HCT116 (cell line): Measurements from ENCODE around the gene PPWD1.

Source experiments
- CBX3 ChIP-seq: IDR thresholded peaks from 2 replicates; pipeline ENCODE4 v1.6.1; 2012; ENCODE audit warnings: low read depth
- EZH2 ChIP-seq: fragments of 200-600 bp; sonication (generic); IDR thresholded peaks from 2 replicates; pipeline ENCODE4 v1.6.1; 2017; ENCODE audit warnings: antibody characterized with exemption, mixed run types
- EZH2phosphoT487 ChIP-seq: fragments of 200-600 bp; IDR thresholded peaks from 2 replicates; pipeline ENCODE4 v1.6.1; 2018; ENCODE audit warnings: antibody characterized with exemption, borderline replicate concordance
- JUND ChIP-seq: IDR thresholded peaks from 2 replicates; pipeline ENCODE4 v1.6.1; 2012
- POLR2A ChIP-seq: IDR thresholded peaks from 2 replicates; pipeline ENCODE4 v1.7.0; 2011; ENCODE audit warnings: borderline replicate concordance; ENCODE audit not compliant: insufficient read depth, insufficient read length; ENCODE audit errors: extremely low read depth
- POLR2AphosphoS5 ChIP-seq: IDR thresholded peaks from 2 replicates; pipeline ENCODE4 v1.6.1; 2011; ENCODE audit warnings: mild to moderate bottlenecking, low read depth, low read length, moderate library complexity
- SIN3A ChIP-seq: IDR thresholded peaks from 2 replicates; pipeline ENCODE4 v1.6.1; 2012; ENCODE audit warnings: low read depth
- SP1 ChIP-seq: IDR thresholded peaks from 2 replicates; pipeline ENCODE4 v1.6.1; 2012; ENCODE audit warnings: low read depth
- TF ChIP-seq, protein P1 (sequence below), 3 experiments: fragments of 200-600 bp in 1 of 3; sonication (generic) in 1 of 3; IDR thresholded peaks in 2 of 3; conservative IDR thresholded peaks in 1 of 3; 2 replicates each; pipeline ENCODE4 v1.5.1; 2012 to 2017; ENCODE audit warnings: low read depth in 2 of 3, low read length in 2 of 3, antibody characterized with exemption in 1 of 3, borderline replicate concordance in 1 of 3, control low read depth in 1 of 3, mild to moderate bottlenecking in 1 of 3, mixed read lengths in 1 of 3, mixed run types in 1 of 3, moderate library complexity in 1 of 3; ENCODE audit not compliant: insufficient read depth in 1 of 3
- TF ChIP-seq, protein P2 (sequence below): IDR thresholded peaks from 2 replicates; pipeline ENCODE4 v1.6.1; 2012
- TF ChIP-seq, protein P3 (sequence below): IDR thresholded peaks from 2 replicates; pipeline ENCODE4 v1.6.1; 2012; ENCODE audit warnings: low read depth

DNA sequence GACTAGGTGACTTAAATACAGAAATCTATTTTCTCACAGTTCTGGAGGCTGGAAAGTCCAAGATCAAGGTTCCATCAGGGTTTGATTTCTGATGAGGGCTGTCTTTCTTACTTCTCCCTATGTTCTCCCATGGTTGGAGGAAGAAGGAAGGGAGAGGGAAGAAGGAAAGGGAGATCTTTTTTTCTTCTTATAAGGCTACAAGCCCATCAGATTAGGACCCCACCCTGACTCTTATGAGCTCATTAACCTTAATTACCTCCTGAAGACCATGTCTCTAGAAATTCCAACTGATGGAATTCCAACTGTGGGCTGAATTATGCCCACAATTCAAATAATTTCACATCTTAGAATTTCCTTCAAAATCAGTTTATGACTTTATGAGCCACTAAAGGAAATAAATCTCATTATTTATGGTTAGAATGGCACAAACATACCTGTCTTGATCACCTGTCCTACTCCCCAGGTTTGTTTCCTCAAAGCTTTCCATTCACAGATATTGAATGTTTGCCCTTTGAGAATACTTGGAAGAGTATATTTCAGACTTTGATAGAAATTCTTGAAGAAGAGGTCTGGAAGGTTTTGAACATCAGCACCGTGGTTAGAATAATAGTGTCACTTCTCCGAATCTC lies 7.6 kb downstream of the PPWD1 start:
- no peak for TF ChIP-seq EZH2
- TF ChIP-seq JUND = no peak
- TF ChIP-seq, protein P1, sequence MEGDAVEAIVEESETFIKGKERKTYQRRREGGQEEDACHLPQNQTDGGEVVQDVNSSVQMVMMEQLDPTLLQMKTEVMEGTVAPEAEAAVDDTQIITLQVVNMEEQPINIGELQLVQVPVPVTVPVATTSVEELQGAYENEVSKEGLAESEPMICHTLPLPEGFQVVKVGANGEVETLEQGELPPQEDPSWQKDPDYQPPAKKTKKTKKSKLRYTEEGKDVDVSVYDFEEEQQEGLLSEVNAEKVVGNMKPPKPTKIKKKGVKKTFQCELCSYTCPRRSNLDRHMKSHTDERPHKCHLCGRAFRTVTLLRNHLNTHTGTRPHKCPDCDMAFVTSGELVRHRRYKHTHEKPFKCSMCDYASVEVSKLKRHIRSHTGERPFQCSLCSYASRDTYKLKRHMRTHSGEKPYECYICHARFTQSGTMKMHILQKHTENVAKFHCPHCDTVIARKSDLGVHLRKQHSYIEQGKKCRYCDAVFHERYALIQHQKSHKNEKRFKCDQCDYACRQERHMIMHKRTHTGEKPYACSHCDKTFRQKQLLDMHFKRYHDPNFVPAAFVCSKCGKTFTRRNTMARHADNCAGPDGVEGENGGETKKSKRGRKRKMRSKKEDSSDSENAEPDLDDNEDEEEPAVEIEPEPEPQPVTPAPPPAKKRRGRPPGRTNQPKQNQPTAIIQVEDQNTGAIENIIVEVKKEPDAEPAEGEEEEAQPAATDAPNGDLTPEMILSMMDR (IDR thresholded peaks at IDR 0.05 in 2 of 3, conservative IDR thresholded peaks at IDR 0.05 in 1 of 3; ENCODE audit: borderline replicate concordance in 1 of 3, insufficient read depth in 1 of 3, low read depth in 2 of 3, low read length in 2 of 3) = no peak
- TF ChIP-seq POLR2AphosphoS5 = no peak
- TF ChIP-seq CBX3 = no peak
- TF ChIP-seq, protein P2, sequence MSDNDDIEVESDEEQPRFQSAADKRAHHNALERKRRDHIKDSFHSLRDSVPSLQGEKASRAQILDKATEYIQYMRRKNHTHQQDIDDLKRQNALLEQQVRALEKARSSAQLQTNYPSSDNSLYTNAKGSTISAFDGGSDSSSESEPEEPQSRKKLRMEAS = no peak
- TF ChIP-seq, protein P3, sequence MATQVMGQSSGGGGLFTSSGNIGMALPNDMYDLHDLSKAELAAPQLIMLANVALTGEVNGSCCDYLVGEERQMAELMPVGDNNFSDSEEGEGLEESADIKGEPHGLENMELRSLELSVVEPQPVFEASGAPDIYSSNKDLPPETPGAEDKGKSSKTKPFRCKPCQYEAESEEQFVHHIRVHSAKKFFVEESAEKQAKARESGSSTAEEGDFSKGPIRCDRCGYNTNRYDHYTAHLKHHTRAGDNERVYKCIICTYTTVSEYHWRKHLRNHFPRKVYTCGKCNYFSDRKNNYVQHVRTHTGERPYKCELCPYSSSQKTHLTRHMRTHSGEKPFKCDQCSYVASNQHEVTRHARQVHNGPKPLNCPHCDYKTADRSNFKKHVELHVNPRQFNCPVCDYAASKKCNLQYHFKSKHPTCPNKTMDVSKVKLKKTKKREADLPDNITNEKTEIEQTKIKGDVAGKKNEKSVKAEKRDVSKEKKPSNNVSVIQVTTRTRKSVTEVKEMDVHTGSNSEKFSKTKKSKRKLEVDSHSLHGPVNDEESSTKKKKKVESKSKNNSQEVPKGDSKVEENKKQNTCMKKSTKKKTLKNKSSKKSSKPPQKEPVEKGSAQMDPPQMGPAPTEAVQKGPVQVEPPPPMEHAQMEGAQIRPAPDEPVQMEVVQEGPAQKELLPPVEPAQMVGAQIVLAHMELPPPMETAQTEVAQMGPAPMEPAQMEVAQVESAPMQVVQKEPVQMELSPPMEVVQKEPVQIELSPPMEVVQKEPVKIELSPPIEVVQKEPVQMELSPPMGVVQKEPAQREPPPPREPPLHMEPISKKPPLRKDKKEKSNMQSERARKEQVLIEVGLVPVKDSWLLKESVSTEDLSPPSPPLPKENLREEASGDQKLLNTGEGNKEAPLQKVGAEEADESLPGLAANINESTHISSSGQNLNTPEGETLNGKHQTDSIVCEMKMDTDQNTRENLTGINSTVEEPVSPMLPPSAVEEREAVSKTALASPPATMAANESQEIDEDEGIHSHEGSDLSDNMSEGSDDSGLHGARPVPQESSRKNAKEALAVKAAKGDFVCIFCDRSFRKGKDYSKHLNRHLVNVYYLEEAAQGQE = no peak
- TF ChIP-seq SP1 = no peak
- no peak for TF ChIP-seq SIN3A
- no peak for TF ChIP-seq EZH2phosphoT487
- no peak for TF ChIP-seq POLR2A
